ENCODE measurements around the gene GALNT15.

The GALNT15 gene

GRCh38 chr3:16174389-16174788, at the start of gene GALNT15:
GALNT15 (plus strand) TSS chr3:16174680; CDS start chr3:16175152, 472 bp downstream.
- no peak for DNase-seq

- DNase-seq: no peak
Observed at GRCh38 chr3:16126634-16127033, 47.8 kb upstream of the GALNT15 start.

- DNase-seq: no peak
Observed at GRCh38 chr3:16127249-16127648, 47.2 kb upstream of the GALNT15 start.

- no peak for DNase-seq
Observed at GRCh38 chr3:16130066-16130465, 44.4 kb upstream of the GALNT15 start.

- no peak for DNase-seq
Observed at GRCh38 chr3:16132190-16132589, 42.3 kb upstream of the GALNT15 start.

GRCh38 chr3:16132928-16133327, 41.6 kb upstream of the GALNT15 start:
- DNase-seq: no peak

- no peak for DNase-seq
Observed at GRCh38 chr3:16134173-16134928, 40.1 kb upstream of the GALNT15 start.

GRCh38 chr3:16136055-16136454, 38.4 kb upstream of the GALNT15 start:
- no peak for DNase-seq

GRCh38 chr3:16137044-16137443, 37.4 kb upstream of the GALNT15 start:
- DNase-seq: no peak

GRCh38 chr3:16137977-16138376, 36.5 kb upstream of the GALNT15 start:
- DNase-seq: no peak

GRCh38 chr3:16140116-16140893, 34.2 kb upstream of the GALNT15 start:
- DNase-seq: no peak

- no peak for DNase-seq
Observed at GRCh38 chr3:16140894-16141285, 33.6 kb upstream of the GALNT15 start.

- no peak for DNase-seq
Observed at GRCh38 chr3:16142350-16143025, 32.0 kb upstream of the GALNT15 start.

GRCh38 chr3:16143861-16144447, 30.5 kb upstream of the GALNT15 start:
- DNase-seq: no peak

GRCh38 chr3:16145176-16145575, 29.3 kb upstream of the GALNT15 start:
- no peak for DNase-seq

GRCh38 chr3:16146015-16146730, 28.3 kb upstream of the GALNT15 start:
- no peak for DNase-seq

- no peak for DNase-seq
Observed at GRCh38 chr3:16147220-16147994, 27.1 kb upstream of the GALNT15 start.

- no peak for DNase-seq
Observed at GRCh38 chr3:16148213-16148612, 26.3 kb upstream of the GALNT15 start.

GRCh38 chr3:16148783-16149182, 25.7 kb upstream of the GALNT15 start:
- no peak for DNase-seq

- no peak for DNase-seq
Observed at GRCh38 chr3:16150285-16150684, 24.2 kb upstream of the GALNT15 start.

GRCh38 chr3:16151109-16151508, 23.4 kb upstream of the GALNT15 start:
- no peak for DNase-seq

- no peak for DNase-seq
Observed at GRCh38 chr3:16168211-16168610, 6.3 kb upstream of the GALNT15 start.
